Measurements from ENCODE around the gene HEPACAM.

HEPACAM gene

DNA sequence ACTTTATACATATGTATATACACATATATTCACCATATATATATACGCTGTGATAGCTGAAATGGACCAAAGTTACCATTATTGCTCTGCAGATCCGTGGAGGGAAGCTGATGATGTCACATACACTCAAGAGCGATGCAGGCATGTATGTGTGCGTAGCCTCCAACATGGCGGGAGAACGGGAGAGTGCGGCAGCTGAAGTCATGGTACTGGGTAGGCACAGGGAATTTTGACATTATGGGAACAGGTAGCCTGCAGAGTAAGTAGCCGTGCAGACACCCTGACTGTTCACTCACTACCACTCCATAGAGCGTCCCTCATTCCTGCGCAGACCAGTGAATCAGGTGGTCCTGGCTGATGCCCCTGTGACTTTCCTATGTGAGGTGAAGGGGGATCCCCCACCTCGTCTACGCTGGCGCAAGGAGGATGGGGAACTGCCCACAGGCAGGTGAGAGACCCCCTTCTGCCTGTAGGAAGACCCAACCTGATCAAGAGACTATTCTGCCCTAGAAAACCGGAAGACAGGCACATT is 65.9 kb downstream of the HEPACAM start:
- peaks cover 25% of the 10 kb centered on the region for H3K4me1 ChIP-seq (ENCODE audit: control insufficient read depth, insufficient read depth, low read length, poor library complexity, severe bottlenecking)
- H3K36me3 ChIP-seq (ENCODE audit: control insufficient read depth, insufficient read depth, low read length), result no peaks in the 10 kb centered on the region
- no peak overlapping the region for H3K27ac ChIP-seq (ENCODE audit: insufficient read depth, low read length, poor library complexity, severe bottlenecking)
- no peak for DNase-seq
- H3K4me3 ChIP-seq (ENCODE audit: insufficient read depth, low read depth, low read length, poor library complexity, severe bottlenecking), result no peak overlapping the region
- H3K27me3 ChIP-seq (replicated peaks; ENCODE audit: control insufficient read depth, insufficient read depth, low read length, poor library complexity, severe bottlenecking), result peaks cover 50% of the 10 kb centered on the region
- no peaks in the 10 kb centered on the region for H3K9me3 ChIP-seq (ENCODE audit: control insufficient read depth, low read length)

DNA sequence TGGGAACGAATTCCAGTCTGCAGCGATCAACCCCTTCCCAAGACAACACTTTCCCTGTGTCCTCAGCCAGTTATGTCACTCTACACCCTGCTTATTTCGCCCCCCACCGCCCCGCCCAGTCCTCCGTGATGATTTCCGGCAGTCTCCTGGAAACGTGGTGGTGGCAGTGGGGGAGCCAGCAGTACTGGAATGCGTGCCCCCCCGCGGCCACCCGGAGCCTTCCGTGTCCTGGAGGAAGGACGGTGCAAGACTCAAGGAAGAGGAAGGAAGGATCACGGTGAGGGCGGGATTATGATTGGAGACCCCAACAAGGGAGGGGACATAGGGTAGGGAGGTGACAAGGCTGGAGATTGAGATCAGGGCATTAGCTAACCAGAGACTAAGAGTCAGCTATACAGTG is 66.5 kb downstream of the HEPACAM start:
- no peaks in the 10 kb centered on the region for H3K9me3 ChIP-seq (ENCODE audit: control insufficient read depth, low read length)
- H3K36me3 ChIP-seq (ENCODE audit: control insufficient read depth, insufficient read depth, low read length), result no peaks in the 10 kb centered on the region
- no peak overlapping the region for H3K27ac ChIP-seq (ENCODE audit: insufficient read depth, low read length, poor library complexity, severe bottlenecking)
- H3K27me3 ChIP-seq (replicated peaks; ENCODE audit: control insufficient read depth, insufficient read depth, low read length, poor library complexity, severe bottlenecking), result peaks cover 55% of the 10 kb centered on the region
- DNase-seq, result no peak
- peaks cover 25% of the 10 kb centered on the region for H3K4me1 ChIP-seq (ENCODE audit: control insufficient read depth, insufficient read depth, low read length, poor library complexity, severe bottlenecking)
- H3K4me3 ChIP-seq (ENCODE audit: insufficient read depth, low read depth, low read length, poor library complexity, severe bottlenecking), result peak overlapping the region; percentile 29
